Stomach (tissue), 9 donors: ENCODE results near the gene PARD6G. TPM values are rescaled to one million over a fixed set of nuclear protein-coding genes. Genes with fewer than 3 reads are reported as not detected.

Experiments used
- DNase-seq, 2 donors: peaks; one replicate each; pipeline versions ENCODE4 v3.0.0 to v3.0.0-alpha.2; 2013 to 2019
- H3K27ac ChIP-seq, 5 donors: fragments of 200-600 bp in 4 of 5; sonication (generic) in 4 of 5; one replicate each; pipeline ENCODE4 v1.5.1; 2013 to 2019; ENCODE audit warnings: mild to moderate bottlenecking in 1 of 5, moderate library complexity in 1 of 5
- H3K27me3 ChIP-seq, 3 donors: fragments of 200-600 bp; sonication (generic); one replicate each; pipeline ENCODE4 v1.5.1; 2017 to 2019; ENCODE audit warnings: mixed run types in 1 of 3
- H3K36me3 ChIP-seq, 4 donors: fragments of 200-600 bp; sonication (generic); 1 replicate in 3 of 4; 2 replicates in 1 of 4; pipeline ENCODE4 v1.5.1; 2016 to 2019
- H3K4me1 ChIP-seq, 4 donors: fragments of 200-600 bp; sonication (generic); one replicate each; pipeline ENCODE4 v1.5.1; 2016 to 2019
- H3K4me3 ChIP-seq, 4 donors: fragments of 200-600 bp; sonication (generic) in 3 of 4; one replicate each; pipeline ENCODE4 v1.5.1; 2016 to 2019; ENCODE audit warnings: mild to moderate bottlenecking in 1 of 4
- H3K9me3 ChIP-seq, 4 donors: fragments of 200-600 bp; sonication (generic); one replicate each; pipeline ENCODE4 v1.5.1; 2016 to 2019
- EP300 ChIP-seq: sonication (generic); formaldehyde crosslinking; IDR thresholded peaks from one replicate; pipeline ENCODE4 v1.6.1; 2017; ENCODE audit warnings: antibody characterized with exemption
- POLR2A ChIP-seq, 4 donors: fragments of 450-650 bp; IDR thresholded peaks; one replicate each; pipeline ENCODE4 v1.6.1; 2016; ENCODE audit warnings: antibody characterized with exemption in 4 of 4, control low read depth in 2 of 4, mild to moderate bottlenecking in 1 of 4, moderate library complexity in 1 of 4
- POLR2AphosphoS5 ChIP-seq, 3 donors: sonication (generic); formaldehyde crosslinking; IDR thresholded peaks; one replicate each; pipeline ENCODE4 v1.6.1; 2016; ENCODE audit warnings: antibody characterized with exemption in 3 of 3
- whole genome bisulfite sequencing, 5 donors: extraction: QIAGEN DNeasy Blood & Tissue Kit in 3 of 5; methylation state at CpG; one replicate each; pipeline versions ENCODE4 v1.1.5 to v1.1.7; 2013 to 2018; 5-methylcytosine and 5-hydroxymethylcytosine counted together
- intact Hi-C: fragments of 100-400 bp; cut with DNase I; formaldehyde crosslinking; loops from one replicate; pipeline ENCODE4 v1.15.1; 2023; ENCODE audit warnings: low total_unique reads
- polyA plus RNA-seq, 3 donors: library from polyadenylated mRNA; stranded (reverse); fragments of 200-250 nt; gene quantifications; one replicate each; pipeline ENCODE4 v1.2.3, GENCODE V29; 2013
- total RNA-seq, 5 donors: library from RNA; depleted of rRNA; stranded (reverse); fragments of >200 nt; gene quantifications; one replicate each; pipeline versions ENCODE4 v1.1.0 to v1.2.3, GENCODE V29; 2014 to 2016
- TF ChIP-seq, protein P1 (sequence below), 7 experiments: fragments of 450-650 bp in 4 of 7; fragments of 200-600 bp in 3 of 7; sonication (generic) in 3 of 7; IDR thresholded peaks; one replicate each; pipeline ENCODE4 v1.5.1; 2016 to 2019; ENCODE audit warnings: antibody characterized with exemption in 7 of 7, control low read depth in 2 of 7, mild to moderate bottlenecking in 1 of 7
- donor health status: healthy with polysubstance abuse.
- donor health status: Bipolar disorder and iron deficiency.
- donor health status: healthy.

PARD6G gene
- total and polyA plus RNA-seq, 8 donors = 1.5 to 15.9 (median 3.9) TPM

DNA sequence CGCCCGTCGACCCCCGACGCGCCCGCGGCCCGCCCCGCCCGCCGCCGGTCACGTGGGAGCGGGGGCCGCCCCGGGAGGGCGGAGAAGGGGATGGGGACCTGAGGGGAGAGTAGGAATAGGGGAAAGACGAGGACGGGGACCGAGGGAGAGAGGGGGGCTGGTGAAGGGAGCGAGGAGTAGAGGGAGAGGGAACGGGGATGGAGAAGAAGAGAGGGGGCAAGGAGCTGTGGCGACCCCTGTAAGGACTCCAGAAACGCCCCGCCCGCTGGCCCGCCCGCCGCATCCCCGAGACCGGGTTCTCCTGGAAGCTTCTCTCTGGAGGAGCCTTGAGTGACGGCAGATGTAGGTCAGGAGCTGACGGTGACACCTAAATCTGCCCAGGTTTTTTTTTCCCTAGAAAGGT lies 137.6 kb downstream of the PARD6G start:
- no peaks in the 10 kb centered on the region for H3K27me3 ChIP-seq
- peak; percentile 30 to 73 for DNase-seq
- H3K9me3 ChIP-seq = no peaks in the 10 kb centered on the region
- H3K4me1 ChIP-seq = peaks cover 19 to 51% (median 26%) of the 10 kb centered on the region in 4 donors
- WGBS, 5 donors = 0 to 1% (median 0%) methylated on average over 24 to 34 of the region's 34 CpGs
- no peaks in the 10 kb centered on the region for H3K36me3 ChIP-seq
- peak overlapping the region; percentile 73 to 94 (median 90) for H3K27ac ChIP-seq
- peak overlapping the region; percentile 71 to 95 (median 76) for H3K4me3 ChIP-seq
- TF ChIP-seq EP300 (no peak), POLR2AphosphoS5 (IDR thresholded peaks at IDR 0.05) (no peak), POLR2A (IDR thresholded peaks at IDR 0.05) (no peak)
- TF ChIP-seq, protein P1, sequence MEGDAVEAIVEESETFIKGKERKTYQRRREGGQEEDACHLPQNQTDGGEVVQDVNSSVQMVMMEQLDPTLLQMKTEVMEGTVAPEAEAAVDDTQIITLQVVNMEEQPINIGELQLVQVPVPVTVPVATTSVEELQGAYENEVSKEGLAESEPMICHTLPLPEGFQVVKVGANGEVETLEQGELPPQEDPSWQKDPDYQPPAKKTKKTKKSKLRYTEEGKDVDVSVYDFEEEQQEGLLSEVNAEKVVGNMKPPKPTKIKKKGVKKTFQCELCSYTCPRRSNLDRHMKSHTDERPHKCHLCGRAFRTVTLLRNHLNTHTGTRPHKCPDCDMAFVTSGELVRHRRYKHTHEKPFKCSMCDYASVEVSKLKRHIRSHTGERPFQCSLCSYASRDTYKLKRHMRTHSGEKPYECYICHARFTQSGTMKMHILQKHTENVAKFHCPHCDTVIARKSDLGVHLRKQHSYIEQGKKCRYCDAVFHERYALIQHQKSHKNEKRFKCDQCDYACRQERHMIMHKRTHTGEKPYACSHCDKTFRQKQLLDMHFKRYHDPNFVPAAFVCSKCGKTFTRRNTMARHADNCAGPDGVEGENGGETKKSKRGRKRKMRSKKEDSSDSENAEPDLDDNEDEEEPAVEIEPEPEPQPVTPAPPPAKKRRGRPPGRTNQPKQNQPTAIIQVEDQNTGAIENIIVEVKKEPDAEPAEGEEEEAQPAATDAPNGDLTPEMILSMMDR (IDR thresholded peaks at IDR 0.05) = no peak
- intact Hi-C loops = no loop called here

DNA sequence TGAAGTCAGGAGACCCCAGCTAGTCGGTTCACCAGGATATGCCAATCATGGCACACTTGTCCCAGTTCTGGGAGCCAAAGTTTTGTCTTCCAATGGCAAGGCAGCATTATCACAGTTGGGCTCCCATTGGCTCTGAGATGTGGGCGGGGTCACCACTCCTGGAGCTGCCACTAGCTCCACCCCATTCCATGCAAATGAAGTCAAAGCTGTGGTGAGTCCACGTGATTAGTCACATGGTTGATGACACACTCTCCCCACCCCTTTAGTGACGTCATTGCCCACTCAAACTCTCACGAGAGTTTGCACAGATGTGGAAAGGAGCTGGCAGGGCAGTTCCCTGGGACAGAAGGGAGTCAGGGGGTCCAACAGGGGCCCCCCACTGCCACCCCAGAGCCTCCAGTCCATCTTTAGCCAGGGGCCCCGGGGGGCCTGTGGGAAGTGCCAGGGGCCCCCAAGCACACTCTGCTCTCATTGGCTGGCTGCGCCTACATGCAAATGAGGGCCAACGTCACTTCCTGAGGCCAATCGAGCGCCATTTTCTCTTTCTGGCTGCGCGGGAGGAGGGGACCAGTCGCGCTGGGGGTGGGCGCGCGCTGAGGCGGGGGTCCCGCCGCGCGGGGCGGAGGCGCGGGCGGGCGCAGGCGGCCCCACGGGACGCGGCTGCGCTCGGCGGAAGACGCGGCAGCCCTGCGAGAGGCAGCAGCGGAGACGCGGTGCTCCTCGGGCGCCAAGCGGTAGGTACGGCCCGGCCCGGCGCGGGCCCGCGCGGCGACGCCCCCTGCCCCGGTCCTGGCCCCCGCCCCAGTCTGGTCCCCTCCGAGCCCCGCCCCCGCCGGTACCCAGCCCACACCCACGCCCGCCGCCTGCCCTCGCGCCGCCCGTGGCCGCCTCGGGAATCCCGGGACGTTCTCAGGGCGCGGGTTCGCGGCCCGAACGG lies 138.3 kb downstream of the PARD6G start, which contains the start of gene ADNP2:
ADNP2 (plus strand) TSS at position 524 of the 937 bp plus-strand sequence. CDS start 8,281 bp downstream, outside the sequence.
- peaks cover 19 to 56% (median 30%) of the 10 kb centered on the region in 4 donors for H3K4me1 ChIP-seq
- H3K36me3 ChIP-seq = no peaks in the 10 kb centered on the region
- 2 to 23% (median 6%) methylated on average over 5 to 76 of the region's 76 CpGs for WGBS, 5 donors
- H3K27ac ChIP-seq = peak within 1 kb of the TSS; percentile 73 to 94 (median 90)
- intact Hi-C loops = no loop called here
- H3K9me3 ChIP-seq = no peaks in the 10 kb centered on the region
- TF ChIP-seq POLR2A (IDR thresholded peaks at IDR 0.05) (no peak), POLR2AphosphoS5 (IDR thresholded peaks at IDR 0.05) (peak; percentile 55 to 68 (median 59))
- peak within 1 kb of the TSS; percentile 71 to 95 (median 76) for H3K4me3 ChIP-seq
- H3K27me3 ChIP-seq = no peaks in the 10 kb centered on the region
- peak; percentile 83 to 95 for DNase-seq

DNA sequence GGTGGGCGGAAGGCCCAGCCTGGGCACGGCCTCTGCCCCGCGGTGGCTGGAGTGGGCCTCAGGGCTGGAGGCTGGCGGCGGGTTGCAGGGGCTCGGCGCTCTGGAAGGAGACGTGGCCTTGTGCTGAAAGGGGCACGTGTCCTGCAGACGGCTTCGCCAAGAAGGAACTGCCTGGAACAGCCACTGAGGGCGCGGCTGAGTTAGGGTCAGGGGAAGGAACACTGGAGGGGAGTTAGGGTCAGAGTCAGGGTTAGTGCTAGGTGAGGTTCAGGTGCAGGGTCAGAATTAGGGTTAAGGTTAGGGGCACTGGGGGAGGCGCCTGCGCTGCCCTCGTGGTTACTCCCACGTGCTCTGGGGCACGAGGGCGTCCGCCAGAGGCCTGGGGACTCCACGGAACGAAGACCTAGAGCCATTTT lies 139.2 kb downstream of the PARD6G start:
- 93 to 97% (median 95%) methylated on average over 23 of the region's 23 CpGs for WGBS, 5 donors
- TF ChIP-seq EP300 = no peak
- no peak for TF ChIP-seq POLR2A (IDR thresholded peaks at IDR 0.05)
- no peak for TF ChIP-seq POLR2AphosphoS5 (IDR thresholded peaks at IDR 0.05)
- TF ChIP-seq, protein P1 (IDR thresholded peaks at IDR 0.05) = no peak
- Histone ChIP-seq H3K9me3 (no peaks in the 10 kb centered on the region), H3K4me3 (no peak overlapping the region), H3K4me1 (peaks cover 14 to 54% (median 30%) of the 10 kb centered on the region in 4 donors), H3K27ac (peak overlapping the region in 4 of 5 donors; percentile 89 to 94 (median 91)), H3K27me3 (no peaks in the 10 kb centered on the region), H3K36me3 (no peaks in the 10 kb centered on the region)
- intact Hi-C loops = no loop called here
- peak in 1 of 2 donors; percentile 24 for DNase-seq

DNA sequence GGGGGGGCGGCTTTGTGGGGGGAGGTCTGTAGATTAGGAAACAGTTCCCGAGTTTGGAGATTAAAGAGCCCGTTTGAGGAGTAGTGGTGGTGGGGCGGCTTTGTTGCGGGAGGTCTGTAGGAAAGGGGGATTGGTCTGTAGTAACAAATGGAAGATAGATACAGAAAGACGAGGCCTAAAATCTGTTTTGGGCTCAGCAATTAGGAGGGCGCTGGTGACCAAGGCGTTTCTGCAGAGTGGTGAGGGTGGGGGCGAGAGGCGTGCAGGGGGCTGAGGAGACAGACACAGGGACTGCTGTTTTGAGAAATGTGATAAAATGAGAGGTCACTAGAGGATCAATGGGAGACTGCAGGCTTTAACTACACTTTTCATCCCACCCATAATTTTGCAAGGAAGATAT lies 139.9 kb downstream of the PARD6G start:
- Histone ChIP-seq H3K9me3 (no peaks in the 10 kb centered on the region), H3K4me3 (no peak overlapping the region), H3K4me1 (peaks cover 12 to 47% (median 29%) of the 10 kb centered on the region in 4 donors), H3K36me3 (no peaks in the 10 kb centered on the region), H3K27ac (peak overlapping the region in 3 of 5 donors; percentile 90 to 94 (median 92)), H3K27me3 (no peaks in the 10 kb centered on the region)
- WGBS, 5 donors = 65 to 73% (median 68%) methylated on average over 10 of the region's 10 CpGs
- no peak for TF ChIP-seq EP300
- no peak for TF ChIP-seq POLR2AphosphoS5 (IDR thresholded peaks at IDR 0.05)
- TF ChIP-seq POLR2A (IDR thresholded peaks at IDR 0.05) = no peak
- TF ChIP-seq, protein P1 (IDR thresholded peaks at IDR 0.05) = no peak
- intact Hi-C loops = no loop called here
- no peak for DNase-seq

Other genes starting within 250 kb of the PARD6G start
- 10 to 100 TPM; 12.8 to 58.8 (median 31.8) TPM for gene RBFA, start 213.1 kb downstream of the PARD6G start, total RNA-seq
- 10 to 100 TPM; 15.3 to 18.9 (median 16.6) TPM for gene RBFA, start 213.1 kb downstream of the PARD6G start, polyA plus RNA-seq
- 10 to 100 TPM in 4 of 5 donors, 1 to 10 TPM in 1; 8.1 to 24.6 (median 14.3) TPM for gene ADNP2, start 138.3 kb downstream of the PARD6G start, total RNA-seq
- 1 to 10 TPM; 4.2 to 6.0 (median 5.0) TPM for gene ADNP2, start 138.3 kb downstream of the PARD6G start, polyA plus RNA-seq